ENCODE measurements around the gene RNF207. TPM values are rescaled to one million over a fixed set of nuclear protein-coding genes. Genes with fewer than 3 reads are reported as not detected.

The RNF207 gene
- total RNA-seq, 1 experiment from 2014 or later: 9.2 TPM

DNA sequence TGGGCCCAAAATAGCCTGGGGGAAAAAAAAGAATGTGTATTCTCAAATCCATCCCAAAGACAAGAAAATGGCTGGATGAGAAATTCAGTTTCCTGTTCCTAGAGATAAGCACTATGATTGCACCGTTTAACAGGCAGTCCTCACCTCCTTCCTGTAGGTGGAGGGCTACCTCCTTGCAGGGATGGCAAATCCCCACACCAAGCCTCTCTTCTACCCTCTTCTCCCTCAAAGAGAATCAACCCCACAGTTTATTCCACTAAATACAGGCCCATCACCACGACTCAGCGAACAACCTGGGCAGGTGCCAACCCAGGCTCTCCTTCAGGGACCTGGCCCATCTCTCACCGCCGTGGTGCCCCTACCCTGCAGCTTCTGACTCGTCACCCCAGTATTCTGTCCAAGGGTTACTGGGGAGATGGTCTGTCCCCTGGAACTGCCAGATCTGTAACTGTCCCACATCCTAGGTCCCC, 22.4 kb upstream of the RNF207 start (continued):
- TF ChIP-seq, protein P1, sequence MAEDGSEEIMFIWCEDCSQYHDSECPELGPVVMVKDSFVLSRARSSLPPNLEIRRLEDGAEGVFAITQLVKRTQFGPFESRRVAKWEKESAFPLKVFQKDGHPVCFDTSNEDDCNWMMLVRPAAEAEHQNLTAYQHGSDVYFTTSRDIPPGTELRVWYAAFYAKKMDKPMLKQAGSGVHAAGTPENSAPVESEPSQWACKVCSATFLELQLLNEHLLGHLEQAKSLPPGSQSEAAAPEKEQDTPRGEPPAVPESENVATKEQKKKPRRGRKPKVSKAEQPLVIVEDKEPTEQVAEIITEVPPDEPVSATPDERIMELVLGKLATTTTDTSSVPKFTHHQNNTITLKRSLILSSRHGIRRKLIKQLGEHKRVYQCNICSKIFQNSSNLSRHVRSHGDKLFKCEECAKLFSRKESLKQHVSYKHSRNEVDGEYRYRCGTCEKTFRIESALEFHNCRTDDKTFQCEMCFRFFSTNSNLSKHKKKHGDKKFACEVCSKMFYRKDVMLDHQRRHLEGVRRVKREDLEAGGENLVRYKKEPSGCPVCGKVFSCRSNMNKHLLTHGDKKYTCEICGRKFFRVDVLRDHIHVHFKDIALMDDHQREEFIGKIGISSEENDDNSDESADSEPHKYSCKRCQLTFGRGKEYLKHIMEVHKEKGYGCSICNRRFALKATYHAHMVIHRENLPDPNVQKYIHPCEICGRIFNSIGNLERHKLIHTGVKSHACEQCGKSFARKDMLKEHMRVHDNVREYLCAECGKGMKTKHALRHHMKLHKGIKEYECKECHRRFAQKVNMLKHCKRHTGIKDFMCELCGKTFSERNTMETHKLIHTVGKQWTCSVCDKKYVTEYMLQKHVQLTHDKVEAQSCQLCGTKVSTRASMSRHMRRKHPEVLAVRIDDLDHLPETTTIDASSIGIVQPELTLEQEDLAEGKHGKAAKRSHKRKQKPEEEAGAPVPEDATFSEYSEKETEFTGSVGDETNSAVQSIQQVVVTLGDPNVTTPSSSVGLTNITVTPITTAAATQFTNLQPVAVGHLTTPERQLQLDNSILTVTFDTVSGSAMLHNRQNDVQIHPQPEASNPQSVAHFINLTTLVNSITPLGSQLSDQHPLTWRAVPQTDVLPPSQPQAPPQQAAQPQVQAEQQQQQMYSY (CRISPR knock-in tag; IDR thresholded peaks at IDR 0.05): no peak

GRCh38 chr1:6184083-6184783, 21.7 kb upstream of the RNF207 start:
- peak overlapping the region; percentile 74 for H3K27ac Mint-ChIP-seq

GRCh38 chr1:6185151-6185550, 20.8 kb upstream of the RNF207 start:
- peak overlapping the region; percentile 74 for H3K27ac Mint-ChIP-seq
- no peaks in the 10 kb centered on the region for H3K9me3 Mint-ChIP-seq
- peaks cover 35% of the 10 kb centered on the region for H3K36me3 Mint-ChIP-seq
- no peak overlapping the region; the same call in 1 of the 2 replicates for H3K4me3 Mint-ChIP-seq
- peaks cover 53% of the 10 kb centered on the region for H3K4me1 Mint-ChIP-seq
- DNase-seq (ENCODE audit: low spot score) (no peak), ATAC-seq (no peak)
- H3K27me3 Mint-ChIP-seq (ENCODE audit: low read depth): peaks cover 27% of the 10 kb centered on the region
- ChIA-PET CTCF (interaction anchor here (0.6 to 1.8 kb wide), 29 partner anchors 8 to 238 kb away, joined by 3 to 28 read pairs (median 4); partner anchors contain the start of genes ACOT7 and RNF207), POLR2A (interaction anchor here (0.6 to 1.4 kb wide), 2 partner anchors 20 to 21 kb away, joined by 3 to 4 read pairs; partner anchors contain the start of gene RNF207)
- TF ChIP-seq, protein P2, sequence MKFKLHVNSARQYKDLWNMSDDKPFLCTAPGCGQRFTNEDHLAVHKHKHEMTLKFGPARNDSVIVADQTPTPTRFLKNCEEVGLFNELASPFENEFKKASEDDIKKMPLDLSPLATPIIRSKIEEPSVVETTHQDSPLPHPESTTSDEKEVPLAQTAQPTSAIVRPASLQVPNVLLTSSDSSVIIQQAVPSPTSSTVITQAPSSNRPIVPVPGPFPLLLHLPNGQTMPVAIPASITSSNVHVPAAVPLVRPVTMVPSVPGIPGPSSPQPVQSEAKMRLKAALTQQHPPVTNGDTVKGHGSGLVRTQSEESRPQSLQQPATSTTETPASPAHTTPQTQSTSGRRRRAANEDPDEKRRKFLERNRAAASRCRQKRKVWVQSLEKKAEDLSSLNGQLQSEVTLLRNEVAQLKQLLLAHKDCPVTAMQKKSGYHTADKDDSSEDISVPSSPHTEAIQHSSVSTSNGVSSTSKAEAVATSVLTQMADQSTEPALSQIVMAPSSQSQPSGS (CRISPR knock-in tag; IDR thresholded peaks at IDR 0.05; ENCODE audit: borderline replicate concordance, low read depth): no peak
- TF ChIP-seq, protein P3, sequence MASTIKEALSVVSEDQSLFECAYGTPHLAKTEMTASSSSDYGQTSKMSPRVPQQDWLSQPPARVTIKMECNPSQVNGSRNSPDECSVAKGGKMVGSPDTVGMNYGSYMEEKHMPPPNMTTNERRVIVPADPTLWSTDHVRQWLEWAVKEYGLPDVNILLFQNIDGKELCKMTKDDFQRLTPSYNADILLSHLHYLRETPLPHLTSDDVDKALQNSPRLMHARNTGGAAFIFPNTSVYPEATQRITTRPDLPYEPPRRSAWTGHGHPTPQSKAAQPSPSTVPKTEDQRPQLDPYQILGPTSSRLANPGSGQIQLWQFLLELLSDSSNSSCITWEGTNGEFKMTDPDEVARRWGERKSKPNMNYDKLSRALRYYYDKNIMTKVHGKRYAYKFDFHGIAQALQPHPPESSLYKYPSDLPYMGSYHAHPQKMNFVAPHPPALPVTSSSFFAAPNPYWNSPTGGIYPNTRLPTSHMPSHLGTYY (CRISPR knock-in tag; IDR thresholded peaks at IDR 0.05): no peak
- no peak for TF ChIP-seq AFF4 (CRISPR knock-in tag; IDR thresholded peaks at IDR 0.05; ENCODE audit: borderline replicate concordance)
- TF ChIP-seq, protein P4, sequence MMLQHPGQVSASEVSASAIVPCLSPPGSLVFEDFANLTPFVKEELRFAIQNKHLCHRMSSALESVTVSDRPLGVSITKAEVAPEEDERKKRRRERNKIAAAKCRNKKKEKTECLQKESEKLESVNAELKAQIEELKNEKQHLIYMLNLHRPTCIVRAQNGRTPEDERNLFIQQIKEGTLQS (CRISPR knock-in tag; conservative IDR thresholded peaks at IDR 0.05): no peak

More at GRCh38 chr1:6184083-6184783, 21.7 kb upstream of the RNF207 start:
- Mint-ChIP-seq H3K4me1 (peaks cover 53% of the 10 kb centered on the region), H3K36me3 (peaks cover 28% of the 10 kb centered on the region), H3K27me3 (ENCODE audit: low read depth) (peaks cover 27% of the 10 kb centered on the region), H3K4me3 (no peak overlapping the region), H3K9me3 (no peaks in the 10 kb centered on the region)
- DNase-seq (ENCODE audit: low spot score): no peak
- POLR2A ChIA-PET: no interaction called here
- ATAC-seq: peak; percentile 1
- CTCF ChIA-PET: interaction anchor here (1.8 to 6.2 kb wide), 2 partner anchors 22 to 204 kb away, joined by 5 to 47 read pairs; partner anchors contain the start of gene RNF207
- TF ChIP-seq, protein P5, sequence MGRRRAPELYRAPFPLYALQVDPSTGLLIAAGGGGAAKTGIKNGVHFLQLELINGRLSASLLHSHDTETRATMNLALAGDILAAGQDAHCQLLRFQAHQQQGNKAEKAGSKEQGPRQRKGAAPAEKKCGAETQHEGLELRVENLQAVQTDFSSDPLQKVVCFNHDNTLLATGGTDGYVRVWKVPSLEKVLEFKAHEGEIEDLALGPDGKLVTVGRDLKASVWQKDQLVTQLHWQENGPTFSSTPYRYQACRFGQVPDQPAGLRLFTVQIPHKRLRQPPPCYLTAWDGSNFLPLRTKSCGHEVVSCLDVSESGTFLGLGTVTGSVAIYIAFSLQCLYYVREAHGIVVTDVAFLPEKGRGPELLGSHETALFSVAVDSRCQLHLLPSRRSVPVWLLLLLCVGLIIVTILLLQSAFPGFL (CRISPR knock-in tag; IDR thresholded peaks at IDR 0.05; ENCODE audit: borderline replicate concordance): no peak
- TF ChIP-seq EMX1 (CRISPR knock-in tag; IDR thresholded peaks at IDR 0.05): 0 out of 2 replicates have a peak, but pooled peaks have one; percentile 48
- peak; percentile 53; the same call in 1 of the 2 replicates for TF ChIP-seq PRRX2 (CRISPR knock-in tag; IDR thresholded peaks at IDR 0.05)
- peak; percentile 28 for TF ChIP-seq ZNF532 (CRISPR knock-in tag; IDR thresholded peaks at IDR 0.05; ENCODE audit: borderline replicate concordance)

Measured in WTC11 (cell line).